SJSA1 (cell line): ENCODE measurements around the gene IDH3B. TPM values are rescaled to one million over a fixed set of nuclear protein-coding genes. Genes with fewer than 3 reads are reported as not detected.
A peak's percentile ranks its signal among the peaks of the same experiment; 100 is the strongest.

Experiments
- DNase-seq, 2 experiments: peaks; one replicate each; pipeline ENCODE4 v3.0.0-alpha.2; 2015 to 2020; ENCODE audit warnings: low spot score in 2 of 2, low read depth in 1 of 2
- H3K27ac ChIP-seq: fragments of 250-450 bp; sonication (Bioruptor Pico); 2 replicates; pipeline ENCODE4 v1.5.1; 2020; ENCODE audit warnings: mild to moderate bottlenecking, moderate library complexity
- H3K27me3 ChIP-seq: fragments of 250-450 bp; sonication (Bioruptor Pico); replicated peaks from 2 replicates; pipeline ENCODE4 v1.5.1; 2020; ENCODE audit warnings: mild to moderate bottlenecking, moderate library complexity
- H3K36me3 ChIP-seq: fragments of 250-450 bp; sonication (Bioruptor Pico); 2 replicates; pipeline ENCODE4 v1.5.1; 2020; ENCODE audit warnings: mild to moderate bottlenecking
- H3K4me1 ChIP-seq: fragments of 250-450 bp; sonication (Bioruptor Pico); replicated peaks from 2 replicates; pipeline ENCODE4 v1.6.1; 2021; ENCODE audit warnings: mild to moderate bottlenecking
- H3K4me3 ChIP-seq: fragments of 250-450 bp; sonication (Bioruptor Pico); 2 replicates; pipeline ENCODE4 v1.5.1; 2020; ENCODE audit warnings: mild to moderate bottlenecking
- H3K9me3 ChIP-seq: fragments of 250-450 bp; sonication (Bioruptor Pico); replicated peaks from 2 replicates; pipeline ENCODE4 v1.5.1; 2020; ENCODE audit warnings: mild to moderate bottlenecking
- total RNA-seq: library from RNA; depleted of rRNA; stranded (reverse); fragments of >200 nt; shearing (Covaris generic); gene quantifications from 2 replicates; pipeline ENCODE4 v1.2.3, GENCODE V29; 2014; rRNA removed

Gene IDH3B
- total RNA-seq, 1 experiment from 2014 or later, result 211 TPM

DNA sequence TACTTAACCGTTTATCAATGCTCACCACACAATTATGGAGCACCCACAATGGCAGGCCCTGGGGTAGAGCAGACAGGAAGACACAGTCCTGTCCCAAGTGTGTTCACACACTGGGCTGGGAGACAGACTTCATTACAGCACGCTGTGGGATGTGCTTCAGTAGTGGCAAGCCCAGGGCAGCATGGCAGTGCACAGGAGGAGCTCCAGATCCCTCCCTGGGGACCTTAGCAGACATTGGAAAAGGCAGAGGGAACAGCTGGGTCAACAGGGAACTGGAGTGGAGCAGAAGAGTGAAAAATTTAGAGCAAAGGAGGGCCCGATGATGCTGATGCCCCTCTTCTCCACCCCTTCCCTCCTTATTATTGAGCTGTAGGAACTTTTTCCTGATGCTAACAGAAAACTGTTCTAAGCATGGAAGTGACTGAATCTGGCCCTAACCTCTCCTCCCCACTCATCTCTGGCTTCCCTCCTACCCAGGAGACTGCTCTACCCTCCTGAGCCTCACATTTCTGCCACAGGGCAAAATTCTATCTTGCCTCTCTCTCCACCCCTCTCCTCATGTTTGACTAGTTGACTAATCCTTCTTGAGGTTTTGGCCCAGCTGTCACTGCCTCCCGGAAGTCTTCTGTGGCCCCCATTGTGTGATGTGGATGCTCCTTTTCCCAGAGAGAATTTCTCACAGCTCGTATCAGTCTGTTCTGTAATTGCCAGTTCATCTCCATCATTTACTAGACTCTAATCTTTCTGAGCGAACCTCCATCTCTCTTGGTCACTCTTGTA is 52.9 kb downstream of the IDH3B start:
- no peaks in the 10 kb centered on the region; the same call in 1 of the 2 replicates for H3K27me3 ChIP-seq
- no peak overlapping the region for H3K27ac ChIP-seq
- no peaks in the 10 kb centered on the region for H3K4me1 ChIP-seq
- peak in 1 of 2 experiments; percentile 21 for DNase-seq
- no peak overlapping the region for H3K4me3 ChIP-seq
- H3K36me3 ChIP-seq, result no peaks in the 10 kb centered on the region
- H3K9me3 ChIP-seq, result peaks cover 6% of the 10 kb centered on the region; the same call in 1 of the 2 replicates

DNA sequence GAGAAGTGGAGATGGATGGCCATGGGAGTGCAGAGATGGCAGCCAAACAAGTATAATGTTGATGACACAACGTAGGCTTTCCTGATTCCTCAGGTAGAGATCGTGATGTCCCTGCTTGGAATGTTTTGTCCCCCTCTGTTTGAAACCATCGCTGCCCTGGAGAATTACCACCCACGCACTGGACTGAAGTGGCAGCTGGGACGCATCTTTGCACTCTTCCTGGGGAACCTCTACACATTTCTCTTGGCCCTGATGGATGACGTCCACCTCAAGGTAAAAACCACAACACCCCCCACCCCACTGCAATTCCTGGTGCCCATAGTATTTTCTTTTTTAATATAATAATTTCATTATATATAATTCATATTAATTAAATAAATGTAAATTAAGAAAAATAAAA is 53.7 kb downstream of the IDH3B start:
- Histone ChIP-seq H3K4me1 (no peaks in the 10 kb centered on the region), H3K27ac (no peak overlapping the region), H3K9me3 (peaks cover 6% of the 10 kb centered on the region; the same call in 1 of the 2 replicates), H3K27me3 (no peaks in the 10 kb centered on the region; the same call in 1 of the 2 replicates), H3K36me3 (no peaks in the 10 kb centered on the region), H3K4me3 (no peak overlapping the region)
- no peak for DNase-seq

Other genes with a start within 250 kb of the IDH3B start
- gene SNRPB, start 193.4 kb downstream of the IDH3B start, total RNA-seq, result 876 and 883 TPM in 2 replicates
- gene ZNF343, start 155.3 kb downstream of the IDH3B start, total RNA-seq, result 6.9 and 8.4 TPM in 2 replicates
- not detected in 2 replicates for gene TMC2, start 127.6 kb downstream of the IDH3B start, total RNA-seq
- gene NOP56, start 11.6 kb downstream of the IDH3B start, total RNA-seq, result 218 and 228 TPM in 2 replicates
- 4.0 and 4.4 TPM in 2 replicates for gene EBF4, start 28.6 kb upstream of the IDH3B start, total RNA-seq
- gene CPXM1, start 136.4 kb upstream of the IDH3B start, total RNA-seq, result 1.2 TPM in 1 of 2 replicates, not detected in the other
- not detected in 2 replicates for gene C20orf141, start 150.8 kb upstream of the IDH3B start, total RNA-seq
- not detected in 2 replicates for gene TMEM239, start 152.1 kb upstream of the IDH3B start, total RNA-seq
- gene PCED1A, start 176.4 kb upstream of the IDH3B start, total RNA-seq, result 18.3 and 25.6 TPM in 2 replicates
- 40.5 and 44.3 TPM in 2 replicates for gene VPS16, start 176.5 kb upstream of the IDH3B start, total RNA-seq
- 16.5 and 36.4 TPM in 2 replicates for gene PTPRA, start 209.3 kb upstream of the IDH3B start, total RNA-seq